HepG2 (cell line): ENCODE results near the gene KRT79. TPM values are rescaled to one million over a fixed set of nuclear protein-coding genes. Genes with fewer than 3 reads are reported as not detected.
A peak's percentile ranks its signal among the peaks of the same experiment; 100 is the strongest.

Source experiments
- CBX1 ChIP-seq: IDR thresholded peaks from one replicate; pipeline ENCODE4 v1.6.1; 2016; ENCODE audit warnings: antibody characterized with exemption, low read depth
- FOXA1 ChIP-seq, 2 experiments: fragments of 450-650 bp in 1 of 2; sonication (generic) in 1 of 2; formaldehyde crosslinking in 1 of 2; IDR thresholded peaks; 2 replicates each; pipeline versions ENCODE4 v1.4.0 to v1.6.1; 2016 to 2020; ENCODE audit warnings: missing genetic modification reagents in 1 of 2
- GABPB1 ChIP-seq: IDR thresholded peaks from 2 replicates; pipeline ENCODE4 v1.6.1; 2016; ENCODE audit warnings: mild to moderate bottlenecking, missing genetic modification reagents, moderate library complexity, missing compliant biosample characterization
- KDM4B ChIP-seq: sonication (generic); formaldehyde crosslinking; IDR thresholded peaks from 2 replicates; pipeline ENCODE4 v1.4.0; 2020; ENCODE audit warnings: missing genetic modification reagents
- KLF6 ChIP-seq: IDR thresholded peaks from 2 replicates; pipeline ENCODE4 v1.8.0; 2016; ENCODE audit warnings: missing biosample characterization, missing genetic modification reagents
- RXRB ChIP-seq: IDR thresholded peaks from 2 replicates; pipeline ENCODE4 v1.6.1; 2016; ENCODE audit warnings: borderline replicate concordance, missing genetic modification reagents, missing compliant biosample characterization
- SMAD1 ChIP-seq: sonication (generic); formaldehyde crosslinking; IDR thresholded peaks from 2 replicates; pipeline ENCODE4 v1.4.0; 2020; ENCODE audit warnings: missing genetic modification reagents, low read depth, mild to moderate bottlenecking, borderline replicate concordance
- ZFY ChIP-seq: sonication (generic); formaldehyde crosslinking; IDR thresholded peaks from 2 replicates; pipeline ENCODE4 v1.4.0; 2020; ENCODE audit warnings: missing genetic modification reagents
- ZNF17 ChIP-seq: sonication (generic); formaldehyde crosslinking; IDR thresholded peaks from 2 replicates; pipeline ENCODE4 v1.5.0; 2020; ENCODE audit warnings: mild to moderate bottlenecking, missing genetic modification reagents
- ZNF207 ChIP-seq: fragments of 450-650 bp; IDR thresholded peaks from 2 replicates; pipeline ENCODE4 v1.6.1; 2016; ENCODE audit warnings: antibody characterized with exemption, borderline replicate concordance
- ZNF264 ChIP-seq: sonication (generic); formaldehyde crosslinking; IDR thresholded peaks from 2 replicates; pipeline ENCODE4 v1.4.0; 2020; ENCODE audit warnings: missing genetic modification reagents
- ZNF605 ChIP-seq: sonication (generic); formaldehyde crosslinking; IDR thresholded peaks from 2 replicates; pipeline ENCODE4 v1.8.0; 2022; ENCODE audit warnings: mild to moderate bottlenecking, missing genetic modification reagents
- polyA plus RNA-seq, 8 experiments: library from polyadenylated mRNA; depleted of rRNA in 3 of 8; stranded (reverse) in 7 of 8; unstranded in 1 of 8; fragments of >200 nt; fragmentation: Illumina TruSeq in 4 of 8; extraction: Trizol in 4 of 8; gene quantifications; 2 replicates each; pipeline versions ENCODE4 v1.2.1 to v1.2.3, GENCODE V29; 2011 to 2016; ENCODE audit warnings: low read depth in 4 of 8, missing spikeins in 1 of 8, mixed read lengths in 1 of 8; ENCODE audit not compliant: insufficient read depth in 1 of 8
- total RNA-seq, 5 experiments: library from RNA; depleted of rRNA; stranded (reverse); fragments of >200 nt; fragmentation: Illumina TruSeq; extraction: Trizol; gene quantifications; 2 replicates each; pipeline ENCODE4 v1.2.3, GENCODE V29; 2016; ENCODE audit warnings: low read depth in 1 of 5
- TF ChIP-seq, protein P1 (sequence below): sonication (generic); formaldehyde crosslinking; IDR thresholded peaks from 2 replicates; pipeline ENCODE4 v1.4.0; 2020; ENCODE audit warnings: mild to moderate bottlenecking, missing genetic modification reagents
- TF ChIP-seq, protein P2 (sequence below): sonication (generic); formaldehyde crosslinking; IDR thresholded peaks from 2 replicates; pipeline ENCODE4 v1.4.0; 2020; ENCODE audit warnings: mild to moderate bottlenecking, missing genetic modification reagents
- TF ChIP-seq, protein P3 (sequence below): sonication (generic); formaldehyde crosslinking; IDR thresholded peaks from 2 replicates; pipeline ENCODE4 v1.8.1; 2023; ENCODE audit warnings: mild to moderate bottlenecking, missing genetic modification reagents

Gene KRT79
- total and polyA plus RNA-seq, 2 of the 13 experiments (the other 11 are each of a cell fraction or from before 2014, with no cell fraction given), result 0.09 TPM; not detected in 1

DNA sequence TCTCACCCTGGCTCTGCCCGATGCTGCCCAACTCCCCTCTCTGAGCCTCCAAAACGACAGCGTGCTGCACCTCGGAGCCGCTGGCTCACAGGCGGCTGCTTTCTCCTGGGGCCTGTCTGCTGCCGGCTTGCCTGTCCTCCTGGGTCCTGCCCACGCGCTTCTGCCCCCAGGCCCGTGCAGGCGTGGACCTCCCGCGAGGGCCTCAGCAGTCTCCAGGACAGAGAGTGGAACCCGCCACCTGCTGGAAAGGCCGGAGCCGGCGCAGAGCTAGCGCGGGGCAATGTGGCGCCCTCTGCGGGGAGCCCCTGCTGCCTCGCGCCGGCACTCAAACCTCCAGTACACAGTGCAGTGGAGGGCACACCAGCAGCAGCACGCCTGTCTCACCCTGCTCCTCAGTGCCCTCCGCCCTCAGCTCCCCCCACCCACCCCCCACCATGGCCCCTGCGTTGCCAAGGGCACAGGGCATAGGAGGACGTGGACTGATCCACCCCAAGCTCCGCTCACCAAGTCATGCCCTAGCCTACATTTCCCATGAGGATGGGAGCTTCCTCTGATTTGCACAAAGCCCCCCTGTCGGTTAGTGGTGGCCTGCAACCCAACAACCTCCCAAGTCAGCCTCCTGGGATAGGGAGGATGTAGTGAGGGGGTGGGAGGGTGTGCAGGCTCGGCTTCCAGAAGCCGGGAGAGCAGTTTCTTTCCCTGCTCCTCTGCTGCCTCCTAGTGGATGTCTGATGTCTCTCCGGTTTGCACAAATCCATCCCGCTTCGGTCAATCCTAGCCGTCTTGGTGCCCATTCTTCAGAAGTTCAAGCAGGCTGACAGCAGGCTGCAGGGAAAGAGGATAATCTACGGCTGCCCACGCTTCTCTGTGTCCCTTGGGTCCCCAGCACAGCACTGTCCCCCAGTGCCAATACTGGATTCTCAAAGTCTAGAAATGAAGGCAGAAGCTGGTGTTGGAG, 45.6 kb upstream of the KRT79 start (continued):
- TF ChIP-seq, protein P1, sequence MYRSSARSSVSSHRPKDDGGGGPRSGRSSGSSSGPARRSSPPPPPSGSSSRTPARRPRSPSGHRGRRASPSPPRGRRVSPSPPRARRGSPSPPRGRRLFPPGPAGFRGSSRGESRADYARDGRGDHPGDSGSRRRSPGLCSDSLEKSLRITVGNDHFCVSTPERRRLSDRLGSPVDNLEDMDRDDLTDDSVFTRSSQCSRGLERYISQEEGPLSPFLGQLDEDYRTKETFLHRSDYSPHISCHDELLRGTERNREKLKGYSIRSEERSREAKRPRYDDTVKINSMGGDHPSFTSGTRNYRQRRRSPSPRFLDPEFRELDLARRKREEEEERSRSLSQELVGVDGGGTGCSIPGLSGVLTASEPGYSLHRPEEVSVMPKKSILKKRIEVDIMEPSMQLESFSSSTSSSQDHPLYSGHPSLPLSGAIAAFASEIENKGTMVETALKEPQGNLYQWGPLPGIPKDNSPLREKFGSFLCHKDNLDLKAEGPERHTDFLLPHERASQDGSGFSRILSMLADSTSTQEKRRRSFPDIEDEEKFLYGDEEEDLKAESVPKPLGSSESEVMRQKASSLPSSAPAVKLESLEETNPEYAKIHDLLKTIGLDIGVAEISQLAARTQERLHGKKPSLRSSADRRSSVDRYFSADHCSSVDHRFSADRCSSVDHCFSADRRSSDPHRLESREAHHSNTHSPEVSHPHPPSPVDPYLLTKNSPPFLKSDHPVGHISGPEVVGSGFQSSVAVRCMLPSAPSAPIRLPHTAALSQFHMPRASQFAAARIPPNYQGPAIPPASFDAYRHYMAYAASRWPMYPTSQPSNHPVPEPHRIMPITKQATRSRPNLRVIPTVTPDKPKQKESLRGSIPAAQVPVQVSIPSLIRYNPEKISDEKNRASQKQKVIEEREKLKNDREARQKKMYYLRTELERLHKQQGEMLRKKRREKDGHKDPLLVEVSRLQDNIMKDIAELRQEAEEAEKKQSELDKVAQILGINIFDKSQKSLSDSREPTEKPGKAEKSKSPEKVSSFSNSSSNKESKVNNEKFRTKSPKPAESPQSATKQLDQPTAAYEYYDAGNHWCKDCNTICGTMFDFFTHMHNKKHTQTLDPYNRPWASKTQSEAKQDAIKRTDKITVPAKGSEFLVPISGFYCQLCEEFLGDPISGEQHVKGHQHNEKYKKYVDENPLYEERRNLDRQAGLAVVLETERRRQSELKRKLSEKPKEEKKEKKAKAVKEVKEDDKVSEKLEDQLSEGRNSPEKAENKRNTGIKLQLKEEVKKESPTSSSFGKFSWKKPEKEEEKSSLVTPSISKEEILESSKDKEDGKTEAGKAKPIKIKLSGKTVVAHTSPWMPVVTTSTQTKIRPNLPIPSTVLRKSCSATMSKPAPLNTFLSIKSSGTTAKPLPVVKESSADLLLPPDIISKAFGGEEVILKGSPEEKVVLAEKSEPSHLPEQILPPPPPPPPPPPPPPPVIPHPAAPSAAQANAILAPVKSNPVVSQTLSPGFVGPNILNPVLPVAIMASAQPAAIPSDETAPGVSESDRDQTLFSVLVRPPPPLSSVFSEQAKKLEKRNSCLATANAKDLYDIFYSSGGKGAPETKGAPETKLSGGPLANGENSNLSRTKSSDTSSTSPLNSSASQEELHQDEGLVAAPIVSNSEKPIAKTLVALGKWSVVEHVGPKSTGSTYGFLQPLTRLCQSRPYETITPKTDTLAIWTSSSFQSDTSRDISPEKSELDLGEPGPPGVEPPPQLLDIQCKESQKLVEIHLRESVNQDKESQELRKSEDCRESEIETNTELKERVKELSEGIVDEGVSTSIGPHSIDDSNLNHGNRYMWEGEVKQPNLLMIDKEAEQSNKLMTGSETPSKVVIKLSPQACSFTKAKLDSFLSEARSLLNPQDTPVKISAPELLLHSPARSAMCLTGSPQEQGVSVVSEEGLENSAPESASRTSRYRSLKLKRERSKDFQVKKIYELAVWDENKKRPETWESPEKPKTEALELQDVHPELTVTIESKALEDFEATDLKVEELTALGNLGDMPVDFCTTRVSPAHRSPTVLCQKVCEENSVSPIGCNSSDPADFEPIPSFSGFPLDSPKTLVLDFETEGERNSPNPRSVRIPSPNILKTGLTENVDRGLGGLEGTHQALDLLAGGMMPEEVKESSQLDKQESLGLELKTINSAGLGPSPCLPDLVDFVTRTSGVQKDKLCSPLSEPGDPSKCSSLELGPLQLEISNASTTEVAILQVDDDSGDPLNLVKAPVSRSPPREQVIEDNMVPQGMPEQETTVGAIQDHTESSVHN (CRISPR knock-in tag), result no peak
- TF ChIP-seq ZNF605 (CRISPR knock-in tag) (0 out of 2 replicates have a peak, but pooled peaks have one; percentile 18), KLF6 (CRISPR knock-in tag) (no peak), ZNF264 (no peak), RXRB (CRISPR knock-in tag) (no peak), FOXA1 (IDR thresholded peaks at IDR 0.05) (no peak), FOXA1 (CRISPR knock-in tag; IDR thresholded peaks at IDR 0.05) (0 out of 2 replicates have a peak, but pooled peaks have one; percentile 6), CBX1 (no peak), ZNF17 (no peak), ZFY (CRISPR knock-in tag) (peak; percentile 84), KDM4B (CRISPR knock-in tag) (no peak), ZNF207 (no peak), SMAD1 (no peak), GABPB1 (peak; percentile 68; the same call in 1 of the 2 replicates)
- TF ChIP-seq, protein P2, sequence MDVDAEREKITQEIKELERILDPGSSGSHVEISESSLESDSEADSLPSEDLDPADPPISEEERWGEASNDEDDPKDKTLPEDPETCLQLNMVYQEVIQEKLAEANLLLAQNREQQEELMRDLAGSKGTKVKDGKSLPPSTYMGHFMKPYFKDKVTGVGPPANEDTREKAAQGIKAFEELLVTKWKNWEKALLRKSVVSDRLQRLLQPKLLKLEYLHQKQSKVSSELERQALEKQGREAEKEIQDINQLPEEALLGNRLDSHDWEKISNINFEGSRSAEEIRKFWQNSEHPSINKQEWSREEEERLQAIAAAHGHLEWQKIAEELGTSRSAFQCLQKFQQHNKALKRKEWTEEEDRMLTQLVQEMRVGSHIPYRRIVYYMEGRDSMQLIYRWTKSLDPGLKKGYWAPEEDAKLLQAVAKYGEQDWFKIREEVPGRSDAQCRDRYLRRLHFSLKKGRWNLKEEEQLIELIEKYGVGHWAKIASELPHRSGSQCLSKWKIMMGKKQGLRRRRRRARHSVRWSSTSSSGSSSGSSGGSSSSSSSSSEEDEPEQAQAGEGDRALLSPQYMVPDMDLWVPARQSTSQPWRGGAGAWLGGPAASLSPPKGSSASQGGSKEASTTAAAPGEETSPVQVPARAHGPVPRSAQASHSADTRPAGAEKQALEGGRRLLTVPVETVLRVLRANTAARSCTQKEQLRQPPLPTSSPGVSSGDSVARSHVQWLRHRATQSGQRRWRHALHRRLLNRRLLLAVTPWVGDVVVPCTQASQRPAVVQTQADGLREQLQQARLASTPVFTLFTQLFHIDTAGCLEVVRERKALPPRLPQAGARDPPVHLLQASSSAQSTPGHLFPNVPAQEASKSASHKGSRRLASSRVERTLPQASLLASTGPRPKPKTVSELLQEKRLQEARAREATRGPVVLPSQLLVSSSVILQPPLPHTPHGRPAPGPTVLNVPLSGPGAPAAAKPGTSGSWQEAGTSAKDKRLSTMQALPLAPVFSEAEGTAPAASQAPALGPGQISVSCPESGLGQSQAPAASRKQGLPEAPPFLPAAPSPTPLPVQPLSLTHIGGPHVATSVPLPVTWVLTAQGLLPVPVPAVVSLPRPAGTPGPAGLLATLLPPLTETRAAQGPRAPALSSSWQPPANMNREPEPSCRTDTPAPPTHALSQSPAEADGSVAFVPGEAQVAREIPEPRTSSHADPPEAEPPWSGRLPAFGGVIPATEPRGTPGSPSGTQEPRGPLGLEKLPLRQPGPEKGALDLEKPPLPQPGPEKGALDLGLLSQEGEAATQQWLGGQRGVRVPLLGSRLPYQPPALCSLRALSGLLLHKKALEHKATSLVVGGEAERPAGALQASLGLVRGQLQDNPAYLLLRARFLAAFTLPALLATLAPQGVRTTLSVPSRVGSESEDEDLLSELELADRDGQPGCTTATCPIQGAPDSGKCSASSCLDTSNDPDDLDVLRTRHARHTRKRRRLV, result no peak
- TF ChIP-seq, protein P3, sequence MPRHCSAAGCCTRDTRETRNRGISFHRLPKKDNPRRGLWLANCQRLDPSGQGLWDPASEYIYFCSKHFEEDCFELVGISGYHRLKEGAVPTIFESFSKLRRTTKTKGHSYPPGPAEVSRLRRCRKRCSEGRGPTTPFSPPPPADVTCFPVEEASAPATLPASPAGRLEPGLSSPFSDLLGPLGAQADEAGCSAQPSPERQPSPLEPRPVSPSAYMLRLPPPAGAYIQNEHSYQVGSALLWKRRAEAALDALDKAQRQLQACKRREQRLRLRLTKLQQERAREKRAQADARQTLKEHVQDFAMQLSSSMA (CRISPR knock-in tag), result no peak; the same call in 1 of the 2 replicates
